H1 (cell line): ENCODE measurements around the gene GJC2. TPM values are rescaled to one million over a fixed set of nuclear protein-coding genes. Genes with fewer than 3 reads are reported as not detected.

Experiments used
- CTCF ChIA-PET: fragments of 300-600 bp; sonication (Branson Sonifier 250); formaldehyde crosslinking; loops from one replicate; lab custom pipeline; 2021; ENCODE audit not compliant: partially characterized antibody; lab: Charles Lee
- POLR2A ChIA-PET: fragments of 300-600 bp; sonication (Branson Sonifier 250); formaldehyde crosslinking; loops from one replicate; lab custom pipeline; 2021; ENCODE audit warnings: inconsistent platforms; ENCODE audit not compliant: partially characterized antibody; lab: Charles Lee
- DNase-seq, 2 experiments: peaks; one replicate each; pipeline versions ENCODE4 v3.0.0 to v3.0.0-alpha.2; 2010 to 2022; ENCODE audit warnings: low spot score in 2 of 2, low read depth in 1 of 2, mixed read lengths in 1 of 2
- FAIRE-seq: peaks from 2 replicates; lab custom pipeline; 2011; peaks lifted over from hg19 to GRCh38; lab: Jason Lieb, UNC
- H2AFZ ChIP-seq: 2 replicates; pipeline ENCODE4 v1.8.1; 2012; ENCODE audit warnings: low read length, inconsistent platforms
- H2AK5ac ChIP-seq: 2 replicates; pipeline ENCODE4 v1.6.1; 2013; ENCODE audit warnings: low read depth, low read length
- H2BK120ac ChIP-seq: replicated peaks from 2 replicates; pipeline ENCODE3; 2013; ENCODE audit warnings: low read depth, low read length, inconsistent platforms
- H2BK12ac ChIP-seq: 2 replicates; pipeline ENCODE4 v1.6.1; 2013; ENCODE audit warnings: low read depth, low read length
- H2BK15ac ChIP-seq: 2 replicates; pipeline ENCODE4 v1.6.1; 2013; ENCODE audit warnings: low read length
- H2BK20ac ChIP-seq: 2 replicates; pipeline ENCODE4 v1.6.1; 2013; ENCODE audit warnings: low read length
- H2BK5ac ChIP-seq: 2 replicates; pipeline ENCODE4 v1.6.1; 2013; ENCODE audit warnings: low read depth, low read length
- H3K14ac ChIP-seq: 2 replicates; pipeline ENCODE4 v1.6.1; 2013; ENCODE audit warnings: inconsistent platforms; ENCODE audit not compliant: insufficient read length
- H3K18ac ChIP-seq: 2 replicates; pipeline ENCODE4 v1.6.1; 2013; ENCODE audit warnings: low read length; ENCODE audit errors: extremely low read depth
- H3K23ac ChIP-seq: 2 replicates; pipeline ENCODE4 v1.6.1; 2013; ENCODE audit warnings: inconsistent platforms; ENCODE audit not compliant: insufficient read length
- H3K23me2 ChIP-seq: 2 replicates; pipeline ENCODE4 v1.6.1; 2013; ENCODE audit warnings: low read depth, low read length
- H3K27ac ChIP-seq: 2 replicates; pipeline ENCODE4 v1.6.1; 2011; ENCODE audit warnings: low read depth, low read length, inconsistent platforms
- H3K27me3 ChIP-seq, 4 experiments: replicated peaks in 1 of 4; 1 replicate in 1 of 4; 2 replicates in 3 of 4; pipeline versions ENCODE4 v1.6.1 to v1.8.1; 2011 to 2013; ENCODE audit warnings: low read length in 3 of 4, mild to moderate bottlenecking in 3 of 4, inconsistent platforms in 2 of 4, mixed read lengths in 2 of 4, moderate library complexity in 1 of 4; ENCODE audit not compliant: control insufficient read depth in 3 of 4, insufficient read depth in 3 of 4; ENCODE audit errors: extremely low read depth in 1 of 4
- H3K36me3 ChIP-seq, 4 experiments: 2 replicates each; pipeline versions ENCODE4 v1.6.1 to v1.8.1; 2011 to 2013; ENCODE audit warnings: mild to moderate bottlenecking in 4 of 4, low read length in 3 of 4, moderate library complexity in 2 of 4, control low read depth in 1 of 4, inconsistent platforms in 1 of 4; ENCODE audit not compliant: insufficient read depth in 4 of 4, control insufficient read depth in 2 of 4
- H3K4ac ChIP-seq: replicated peaks from 2 replicates; pipeline ENCODE3; 2013; ENCODE audit warnings: low read length, low read depth, mixed read lengths, inconsistent platforms; ENCODE audit not compliant: insufficient read length
- H3K4me1 ChIP-seq, 4 experiments: replicated peaks in 1 of 4; 1 replicate in 1 of 4; 2 replicates in 3 of 4; pipeline versions ENCODE4 v1.6.1 to v1.8.1; 2011 to 2013; ENCODE audit warnings: low read length in 3 of 4, inconsistent platforms in 2 of 4, mixed read lengths in 1 of 4; ENCODE audit not compliant: insufficient read depth in 4 of 4, control insufficient read depth in 3 of 4
- H3K4me2 ChIP-seq, 2 experiments: 2 replicates each; pipeline versions ENCODE4 v1.6.1 to v1.8.1; 2011 to 2013; ENCODE audit warnings: low read depth in 2 of 2, low read length in 2 of 2, control low read depth in 1 of 2, inconsistent platforms in 1 of 2, mild to moderate bottlenecking in 1 of 2; ENCODE audit not compliant: insufficient read depth in 1 of 2
- H3K4me3 ChIP-seq, 4 experiments: fragments of 200-600, 300-600 bp in 1 of 4; sonication (generic), shearing (Covaris generic), sonication (Bioruptor Twin) in 1 of 4; 2 replicates each; pipeline versions ENCODE4 v1.5.1 to v1.8.1; 2011 to 2016; ENCODE audit warnings: low read length in 4 of 4, low read depth in 3 of 4, control low read depth in 2 of 4, inconsistent platforms in 2 of 4, mild to moderate bottlenecking in 2 of 4, mixed read lengths in 1 of 4, moderate library complexity in 1 of 4; ENCODE audit not compliant: insufficient read depth in 2 of 4; ENCODE audit errors: extremely low read depth in 1 of 4
- H3K56ac ChIP-seq: replicated peaks from 2 replicates; pipeline ENCODE3; 2013; ENCODE audit warnings: low read depth, mild to moderate bottlenecking, mixed read lengths, low read length, inconsistent platforms; ENCODE audit not compliant: insufficient read length
- H3K79me1 ChIP-seq: 2 replicates; pipeline ENCODE4 v1.6.1; 2013; ENCODE audit warnings: low read depth, low read length, control low read depth
- H3K79me2 ChIP-seq, 2 experiments: 2 replicates each; pipeline versions ENCODE4 v1.6.1 to v1.8.1; 2012 to 2013; ENCODE audit warnings: low read length in 2 of 2, mild to moderate bottlenecking in 2 of 2, inconsistent platforms in 1 of 2; ENCODE audit not compliant: insufficient read depth in 2 of 2, control insufficient read depth in 1 of 2
- H3K9ac ChIP-seq, 4 experiments: replicated peaks in 1 of 4; 1 replicate in 1 of 4; 2 replicates in 3 of 4; pipeline versions ENCODE4 v1.6.1 to v1.8.1; 2011 to 2013; ENCODE audit warnings: low read depth in 3 of 4, low read length in 3 of 4, control low read depth in 2 of 4, mild to moderate bottlenecking in 2 of 4, moderate library complexity in 2 of 4, inconsistent platforms in 1 of 4; ENCODE audit errors: extremely low read depth in 1 of 4
- H3K9me3 ChIP-seq, 2 experiments: 2 replicates each; pipeline versions ENCODE4 v1.6.1 to v1.8.1; 2012 to 2013; ENCODE audit warnings: mild to moderate bottlenecking in 2 of 2, moderate library complexity in 2 of 2, control low read depth in 1 of 2, inconsistent platforms in 1 of 2, low read depth in 1 of 2, low read length in 1 of 2, mixed read lengths in 1 of 2; ENCODE audit not compliant: insufficient read depth in 2 of 2
- H4K20me1 ChIP-seq, 2 experiments: replicated peaks in 1 of 2; 2 replicates each; pipeline versions ENCODE3 to v1.8.1; 2011 to 2013; ENCODE audit warnings: inconsistent platforms in 2 of 2, low read length in 2 of 2, mild to moderate bottlenecking in 1 of 2; ENCODE audit not compliant: insufficient read depth in 2 of 2, control insufficient read depth in 1 of 2
- H4K5ac ChIP-seq: 2 replicates; pipeline ENCODE4 v1.6.1; 2013; ENCODE audit warnings: low read length, low read depth, mixed read lengths, inconsistent platforms; ENCODE audit not compliant: insufficient read length
- H4K8ac ChIP-seq: 2 replicates; pipeline ENCODE4 v1.8.0; 2013; ENCODE audit warnings: mild to moderate bottlenecking, moderate library complexity, low read length, inconsistent platforms; ENCODE audit not compliant: insufficient read depth; ENCODE audit errors: extremely low read depth
- H4K91ac ChIP-seq: replicated peaks from 2 replicates; pipeline ENCODE3; 2013; ENCODE audit warnings: low read length, mixed read lengths, inconsistent platforms; ENCODE audit not compliant: insufficient read length
- CBX5 ChIP-seq: fragments of 300-800, 300-1000 bp; sonication (generic); IDR thresholded peaks from 2 replicates; pipeline ENCODE4 v1.7.1; 2016; ENCODE audit warnings: antibody characterized with exemption, low read length, low read depth
- CHD1 ChIP-seq: IDR thresholded peaks from 2 replicates; pipeline ENCODE4 v1.6.1; 2012; ENCODE audit warnings: low read depth, low read length, improper control_type of control experiment
- CHD2 ChIP-seq: IDR thresholded peaks from 2 replicates; pipeline ENCODE4 v1.6.1; 2012; ENCODE audit warnings: low read length, improper control_type of control experiment
- HDAC2 ChIP-seq, 2 experiments: fragments of 300-600 bp in 1 of 2; sonication (generic) in 1 of 2; IDR thresholded peaks; 2 replicates each; pipeline ENCODE4 v1.6.1; 2011 to 2012; ENCODE audit warnings: low read depth in 2 of 2, low read length in 2 of 2, mild to moderate bottlenecking in 2 of 2, moderate library complexity in 2 of 2, borderline replicate concordance in 1 of 2, inconsistent platforms in 1 of 2
- KDM4A ChIP-seq: IDR thresholded peaks from one replicate; pipeline ENCODE4 v1.7.1; 2012; ENCODE audit warnings: low read depth, mild to moderate bottlenecking, moderate library complexity, low read length, inconsistent platforms; ENCODE audit not compliant: severe bottlenecking
- POLR2A ChIP-seq, 2 experiments: IDR thresholded peaks; 1 replicate in 1 of 2; 2 replicates in 1 of 2; pipeline ENCODE4 v1.6.1; 2011; ENCODE audit warnings: low read depth in 2 of 2, low read length in 2 of 2, mild to moderate bottlenecking in 2 of 2; ENCODE audit errors: control extremely low read depth in 1 of 2
- RBBP5 ChIP-seq: IDR thresholded peaks from 2 replicates; pipeline ENCODE4 v1.7.1; 2012; ENCODE audit warnings: low read depth, mild to moderate bottlenecking, inconsistent platforms, low read length, moderate library complexity, borderline replicate concordance
- RNF2 ChIP-seq: fragments of 200-900, 300-1000 bp; sonication (generic); IDR thresholded peaks from 2 replicates; pipeline ENCODE4 v1.7.1; 2016; ENCODE audit warnings: borderline replicate concordance, low read depth, mild to moderate bottlenecking, antibody characterized with exemption, low read length; ENCODE audit not compliant: poor library complexity, severe bottlenecking; ENCODE audit errors: missing control alignments
- WGBS, 2 experiments: shearing (Covaris generic) in 1 of 2; methylation state at CpG; one replicate each; pipeline versions ENCODE4 v1.1.6 to v1.1.7; 2013 to 2015; ENCODE audit warnings: low lambda C conversion rate in 2 of 2, mixed read lengths in 2 of 2, inconsistent platforms in 1 of 2, low coverage in 1 of 2, missing lambda C conversion rate in 1 of 2; ENCODE audit not compliant: insufficient replicate concordance in 2 of 2, insufficient coverage in 1 of 2, insufficient read length in 1 of 2; ENCODE audit errors: extremely low coverage in 1 of 2, missing lambda C conversion rate in 1 of 2; 5-methylcytosine and 5-hydroxymethylcytosine counted together
- polyA plus RNA-seq, 7 experiments: library from polyadenylated mRNA; depleted of rRNA in 3 of 7; stranded (reverse) in 5 of 7; unstranded in 2 of 7; fragments of >200 nt in 5 of 7; fragments of 200-250 nt in 2 of 7; gene quantifications; 1 replicate in 5 of 7; 2 replicates in 1 of 7; 4 replicates in 1 of 7; pipeline versions ENCODE4 v1.2.1 to v1.2.3, GENCODE V29; 2011 to 2013; ENCODE audit warnings: missing spikeins in 2 of 7, mixed read lengths in 2 of 7
- total RNA-seq: library from RNA; stranded (reverse); fragmentation: NEBNext Ultra II Directional; extraction: Animal tissue kit (Norgen Biotek cat#: 25700); gene quantifications from 2 replicates; pipeline ENCODE4 v1.2.1, GENCODE V29; 2021
- TF ChIP-seq, protein P1 (sequence below), 3 experiments: IDR thresholded peaks; 1 replicate in 2 of 3; 2 replicates in 1 of 3; pipeline versions ENCODE4 v1.5.1 to v1.6.1; 2011; ENCODE audit warnings: low read length in 3 of 3, mild to moderate bottlenecking in 3 of 3, inconsistent platforms in 2 of 3, low read depth in 1 of 3, moderate library complexity in 1 of 3; ENCODE audit not compliant: insufficient read depth in 1 of 3; ENCODE audit errors: control extremely low read depth in 1 of 3

The GJC2 gene
- total and polyA plus RNA-seq, 2 of the 8 experiments (the other 6 are each of a cell fraction or from before 2014, with no cell fraction given), result 0.17 to 0.54 TPM

DNA sequence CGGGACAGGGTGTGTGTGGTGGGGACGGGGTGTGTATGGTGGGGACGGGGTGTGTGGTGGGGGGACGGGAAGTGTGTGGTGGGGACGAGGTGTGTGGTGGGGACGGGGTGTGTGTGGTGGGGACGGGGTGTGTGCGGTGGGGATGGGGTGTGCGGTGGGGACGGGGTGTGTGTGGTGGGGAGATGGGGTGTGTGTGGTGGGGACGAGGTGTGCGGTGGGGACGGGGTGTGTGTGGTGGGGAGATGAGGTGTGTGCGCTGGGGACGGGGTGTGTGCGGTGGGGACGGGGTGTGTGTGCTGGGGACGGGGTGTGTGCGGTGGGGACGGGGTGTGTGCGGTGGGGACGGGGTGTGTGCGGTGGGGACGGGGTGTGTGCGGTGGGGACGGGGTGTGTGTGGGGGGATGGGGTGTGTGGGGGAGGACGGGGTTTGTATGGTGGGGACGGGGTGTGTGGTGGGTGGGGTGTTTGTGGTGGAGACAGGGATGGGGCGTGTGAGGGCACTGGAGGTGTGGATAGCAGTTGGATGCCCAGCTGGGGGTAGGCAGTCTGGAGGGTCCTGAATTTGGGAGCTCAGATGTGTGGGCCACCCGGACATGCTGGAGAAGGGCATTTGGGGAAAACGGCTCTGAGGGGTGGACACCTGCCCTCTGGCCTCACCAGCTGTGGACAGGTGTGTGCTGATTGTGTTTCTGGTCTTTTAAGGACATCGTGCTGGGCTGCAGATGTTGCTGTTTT lies 32.7 kb downstream of the GJC2 start:
- no peaks in the 10 kb centered on the region for H3K4me1 ChIP-seq
- no peak overlapping the region for H3K9ac ChIP-seq
- no peaks in the 10 kb centered on the region for H3K36me3 ChIP-seq
- no peak overlapping the region for H3K27ac ChIP-seq
- no peaks in the 10 kb centered on the region for H3K79me2 ChIP-seq
- H3K4me3 ChIP-seq, result no peak overlapping the region
- H4K20me1 ChIP-seq, result peaks cover 0 to 1% of the 10 kb centered on the region in 2 experiments
- H2BK5ac ChIP-seq, result no peak overlapping the region
- H3K23me2 ChIP-seq, result no peaks in the 10 kb centered on the region
- H2BK15ac ChIP-seq, result no peak overlapping the region
- no peak overlapping the region for H3K4ac ChIP-seq
- H4K91ac ChIP-seq, result no peak overlapping the region
- H3K27me3 ChIP-seq, result no peaks in the 10 kb centered on the region; a peak in 1 of 7 replicates
- DNase-seq (no peak), FAIRE-seq (no peak)
- no peaks in the 10 kb centered on the region; the same call in 1 of the 2 replicates for H3K79me1 ChIP-seq
- no peak overlapping the region for H2BK20ac ChIP-seq
- no peak overlapping the region for H3K18ac ChIP-seq
- no peak overlapping the region for H4K5ac ChIP-seq
- no peak overlapping the region for H2BK120ac ChIP-seq
- H4K8ac ChIP-seq, result no peak overlapping the region
- H3K4me2 ChIP-seq, result no peak overlapping the region
- H2BK12ac ChIP-seq, result no peak overlapping the region
- H2AK5ac ChIP-seq, result no peak overlapping the region
- H3K56ac ChIP-seq, result no peak overlapping the region
- ChIA-PET CTCF (interaction anchor here (1.1 to 1.8 kb wide), 3 partner anchors 22 to 183 kb away, joined by 3 to 6 read pairs (median 3); no protein-coding TSS in a partner anchor), POLR2A (interaction anchor here (1.2 to 1.7 kb wide), 2 partner anchors 8 to 18 kb away, joined by 3 to 6 read pairs; partner anchors contain the start of gene IBA57)
- H3K23ac ChIP-seq, result no peak overlapping the region
- no peak overlapping the region for H2AFZ ChIP-seq
- WGBS, 2 experiments, result 98 to 100% methylated on average over 4 to 5 of the region's 32 CpGs
- no peak overlapping the region for H3K14ac ChIP-seq
- no peaks in the 10 kb centered on the region for H3K9me3 ChIP-seq
- no peak for TF ChIP-seq CHD2
- TF ChIP-seq RBBP5, result no peak
- TF ChIP-seq RNF2, result no peak
- no peak for TF ChIP-seq CBX5
- TF ChIP-seq HDAC2 (IDR thresholded peaks at IDR 0.05; ENCODE audit: borderline replicate concordance in 1 of 2, low read depth in 2 of 2, low read length in 2 of 2), result no peak
- TF ChIP-seq POLR2A (IDR thresholded peaks at IDR 0.05; ENCODE audit: control extremely low read depth in 1 of 2, low read depth in 2 of 2, low read length in 2 of 2), result no peak
- no peak for TF ChIP-seq CHD1
- no peak for TF ChIP-seq KDM4A
- TF ChIP-seq, protein P1, sequence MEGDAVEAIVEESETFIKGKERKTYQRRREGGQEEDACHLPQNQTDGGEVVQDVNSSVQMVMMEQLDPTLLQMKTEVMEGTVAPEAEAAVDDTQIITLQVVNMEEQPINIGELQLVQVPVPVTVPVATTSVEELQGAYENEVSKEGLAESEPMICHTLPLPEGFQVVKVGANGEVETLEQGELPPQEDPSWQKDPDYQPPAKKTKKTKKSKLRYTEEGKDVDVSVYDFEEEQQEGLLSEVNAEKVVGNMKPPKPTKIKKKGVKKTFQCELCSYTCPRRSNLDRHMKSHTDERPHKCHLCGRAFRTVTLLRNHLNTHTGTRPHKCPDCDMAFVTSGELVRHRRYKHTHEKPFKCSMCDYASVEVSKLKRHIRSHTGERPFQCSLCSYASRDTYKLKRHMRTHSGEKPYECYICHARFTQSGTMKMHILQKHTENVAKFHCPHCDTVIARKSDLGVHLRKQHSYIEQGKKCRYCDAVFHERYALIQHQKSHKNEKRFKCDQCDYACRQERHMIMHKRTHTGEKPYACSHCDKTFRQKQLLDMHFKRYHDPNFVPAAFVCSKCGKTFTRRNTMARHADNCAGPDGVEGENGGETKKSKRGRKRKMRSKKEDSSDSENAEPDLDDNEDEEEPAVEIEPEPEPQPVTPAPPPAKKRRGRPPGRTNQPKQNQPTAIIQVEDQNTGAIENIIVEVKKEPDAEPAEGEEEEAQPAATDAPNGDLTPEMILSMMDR (IDR thresholded peaks at IDR 0.05; ENCODE audit: control extremely low read depth in 1 of 3, insufficient read depth in 1 of 3, low read depth in 1 of 3, low read length in 3 of 3), result no peak
